DMS79 (cell line): Measurements from ENCODE around the gene CD4.

Experiments
- DNase-seq: peaks from one replicate; lab custom pipeline; 2025; lab: John Stamatoyannopoulos, UW

CD4 gene

GRCh38 chr12:6816598-6816997, 27.3 kb downstream of the CD4 start:
- DNase-seq, result no peak

DNA sequence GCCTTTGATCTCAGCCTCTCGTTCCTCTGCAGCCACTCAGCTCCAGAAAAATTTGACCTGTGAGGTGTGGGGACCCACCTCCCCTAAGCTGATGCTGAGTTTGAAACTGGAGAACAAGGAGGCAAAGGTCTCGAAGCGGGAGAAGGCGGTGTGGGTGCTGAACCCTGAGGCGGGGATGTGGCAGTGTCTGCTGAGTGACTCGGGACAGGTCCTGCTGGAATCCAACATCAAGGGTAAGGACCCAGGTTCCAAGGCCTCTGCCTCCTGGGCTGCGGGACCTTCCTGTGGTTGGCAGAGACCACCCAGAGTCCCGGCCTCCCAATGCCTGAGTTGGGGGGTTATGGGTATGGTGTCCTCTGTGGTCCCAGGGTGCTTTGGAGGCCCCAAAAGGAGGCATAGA, 27.8 kb downstream of the CD4 start:
- DNase-seq, result no peak

DNA sequence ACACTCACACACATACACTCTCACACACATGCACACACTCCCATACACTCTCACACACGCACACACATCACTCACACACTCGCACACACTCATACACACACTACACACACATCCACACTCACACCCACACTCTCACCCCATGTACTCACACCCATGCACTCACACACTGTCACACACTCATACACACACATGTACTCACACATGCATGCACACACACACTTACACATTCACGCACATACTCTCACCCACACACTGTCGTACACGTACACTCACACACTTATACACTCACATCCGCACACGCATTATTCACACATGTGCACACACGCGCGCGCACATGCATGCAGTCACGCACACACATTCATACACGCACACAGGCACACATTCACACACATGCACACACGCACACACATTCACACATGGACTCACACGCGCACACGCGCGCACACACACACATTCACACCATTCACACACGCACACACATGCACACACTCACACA, 28.4 kb downstream of the CD4 start:
- DNase-seq, result no peak

DNA sequence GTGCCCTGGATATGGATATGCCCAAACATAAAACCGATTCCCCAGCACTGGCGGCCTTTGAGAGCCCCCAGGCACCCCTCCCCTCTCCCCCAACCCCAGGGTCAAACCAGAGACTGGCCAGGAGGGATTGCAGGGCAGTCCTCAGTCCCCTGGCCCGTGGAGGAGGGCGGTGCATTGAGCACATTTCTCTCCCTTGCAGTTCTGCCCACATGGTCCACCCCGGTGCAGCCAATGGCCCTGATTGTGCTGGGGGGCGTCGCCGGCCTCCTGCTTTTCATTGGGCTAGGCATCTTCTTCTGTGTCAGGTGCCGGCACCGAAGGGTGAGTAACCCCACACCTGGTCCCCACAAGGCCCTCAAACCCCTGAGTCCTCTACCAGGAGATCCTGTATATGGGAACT, 28.9 kb downstream of the CD4 start:
- DNase-seq, result no peak

DNA sequence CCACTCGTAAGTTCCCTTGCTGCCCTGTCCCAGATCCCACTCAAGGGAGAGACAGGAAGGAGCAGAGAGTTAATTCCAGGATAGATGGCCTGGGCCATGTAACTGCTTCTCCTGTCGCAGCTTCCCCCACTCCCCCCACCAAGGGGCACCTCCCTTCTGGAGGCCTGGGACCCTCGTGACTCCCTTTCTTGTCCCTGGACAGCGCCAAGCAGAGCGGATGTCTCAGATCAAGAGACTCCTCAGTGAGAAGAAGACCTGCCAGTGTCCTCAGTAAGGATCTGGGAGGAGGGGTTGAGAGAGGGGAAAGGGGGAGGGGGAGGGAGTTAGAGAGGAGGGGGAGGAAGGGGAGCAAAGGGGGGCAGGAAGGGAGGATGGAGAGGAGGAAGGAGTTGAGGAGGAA, 29.3 kb downstream of the CD4 start:
- no peak for DNase-seq

- no peak for DNase-seq
Observed at GRCh38 chr12:6819106-6820030, 30.0 kb downstream of the CD4 start.

GRCh38 chr12:6820166-6820565, 30.8 kb downstream of the CD4 start:
- DNase-seq, result no peak

DNA sequence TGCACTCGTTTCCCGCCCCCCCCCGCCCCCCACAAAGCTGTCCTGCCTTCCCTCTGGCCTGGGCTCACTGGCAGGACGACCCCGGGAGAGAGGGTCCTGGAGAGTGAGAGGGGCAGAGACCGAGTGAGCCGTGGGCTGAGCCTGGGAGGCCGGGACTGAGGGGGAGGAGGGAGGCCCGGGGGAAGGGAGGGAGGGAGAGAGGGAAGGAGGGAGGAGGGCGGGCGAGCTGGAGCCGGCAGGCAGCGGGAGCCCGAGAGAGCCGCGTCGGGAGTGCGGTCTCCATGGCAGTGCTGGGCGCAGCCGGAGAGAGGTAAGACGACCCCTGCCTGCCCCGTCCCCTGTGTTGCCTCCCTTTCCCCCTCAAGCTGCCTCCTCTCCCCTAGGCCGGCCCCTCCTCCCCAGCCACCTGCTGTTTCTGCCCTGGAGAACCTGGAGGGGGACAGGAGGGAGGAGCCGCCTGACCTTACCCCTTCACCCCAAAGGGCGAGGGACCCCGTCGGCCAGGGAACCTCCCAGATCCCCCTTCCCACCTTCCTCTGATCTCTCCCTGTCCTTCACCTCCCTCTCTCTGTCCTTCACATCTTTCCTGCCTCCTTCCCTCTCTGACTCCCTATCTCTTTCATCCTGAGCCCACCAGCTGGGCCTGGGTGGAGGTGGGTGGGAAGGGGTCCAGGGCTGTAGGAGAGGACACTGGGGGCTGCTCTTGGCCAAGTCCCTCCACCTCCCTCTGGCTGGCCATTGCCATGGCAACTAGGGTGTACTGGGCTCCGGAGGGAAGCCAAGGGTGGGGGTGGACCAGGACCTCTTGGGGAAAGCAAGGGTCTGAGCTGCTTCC, 32.5 kb downstream of the CD4 start, which contains the start of gene GPR162:
GPR162 (plus strand) TSS at position 231 of the 835 bp plus-strand sequence. CDS start 2,078 bp downstream, outside the sequence.
- DNase-seq, result peak; percentile 72

DNA sequence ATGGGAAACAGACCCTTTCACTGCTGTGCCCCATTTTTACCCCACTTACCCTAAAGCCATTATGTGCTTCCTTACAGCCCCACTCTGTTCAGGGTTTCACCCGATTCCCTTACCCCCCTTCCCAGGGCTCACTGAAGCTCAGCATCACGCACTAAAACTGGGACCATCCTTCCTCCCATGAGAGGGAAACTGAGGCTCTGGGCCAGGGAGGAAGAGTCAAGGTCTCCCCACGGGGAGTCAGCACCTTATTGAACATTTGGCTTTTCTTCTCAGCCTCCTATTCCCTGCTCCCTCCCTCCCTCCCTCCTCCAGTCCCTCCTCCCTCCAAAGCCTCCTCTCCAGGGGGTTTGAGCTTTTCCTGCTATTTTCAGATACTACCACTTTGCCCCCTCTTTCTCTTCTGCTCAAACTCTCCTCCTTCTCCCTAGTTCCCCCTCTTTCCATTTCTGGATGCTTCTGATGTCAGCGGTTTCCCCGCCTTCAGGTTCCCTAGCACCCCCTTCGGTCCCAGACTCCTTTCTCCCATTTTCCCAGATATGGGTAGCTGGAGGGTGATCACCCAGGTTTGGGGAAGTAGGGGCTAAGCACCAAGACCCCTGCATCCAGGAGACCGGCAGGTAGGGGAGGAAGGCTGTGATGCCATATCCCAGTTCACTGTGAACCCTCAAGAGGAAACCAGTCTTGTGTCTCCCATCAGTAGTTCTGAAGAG, 33.3 kb downstream of the CD4 start:
- no peak for DNase-seq

GRCh38 chr12:6823182-6824084, 34.1 kb downstream of the CD4 start:
- no peak for DNase-seq

DNA sequence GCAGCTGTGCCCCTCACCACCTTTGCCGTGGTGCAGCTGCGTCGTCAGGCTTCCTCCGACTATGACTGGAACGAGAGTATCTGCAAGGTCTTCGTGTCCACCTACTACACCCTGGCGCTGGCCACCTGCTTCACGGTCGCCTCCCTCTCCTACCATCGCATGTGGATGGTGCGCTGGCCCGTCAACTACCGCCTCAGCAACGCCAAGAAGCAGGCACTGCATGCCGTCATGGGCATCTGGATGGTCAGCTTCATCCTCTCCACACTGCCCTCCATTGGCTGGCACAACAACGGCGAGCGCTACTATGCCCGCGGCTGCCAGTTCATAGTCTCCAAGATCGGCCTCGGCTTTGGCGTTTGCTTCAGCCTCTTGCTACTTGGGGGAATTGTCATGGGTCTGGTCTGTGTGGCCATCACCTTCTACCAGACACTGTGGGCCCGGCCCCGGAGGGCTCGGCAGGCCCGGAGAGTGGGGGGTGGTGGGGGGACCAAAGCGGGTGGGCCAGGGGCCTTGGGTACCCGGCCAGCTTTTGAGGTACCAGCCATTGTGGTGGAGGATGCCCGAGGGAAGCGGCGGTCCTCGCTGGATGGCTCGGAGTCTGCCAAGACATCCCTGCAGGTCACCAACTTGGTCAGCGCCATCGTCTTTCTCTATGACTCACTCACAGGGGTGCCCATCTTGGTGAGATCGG, 34.9 kb downstream of the CD4 start:
- no peak for DNase-seq

GRCh38 chr12:6824901-6825381, 35.6 kb downstream of the CD4 start:
- no peak for DNase-seq

DNA sequence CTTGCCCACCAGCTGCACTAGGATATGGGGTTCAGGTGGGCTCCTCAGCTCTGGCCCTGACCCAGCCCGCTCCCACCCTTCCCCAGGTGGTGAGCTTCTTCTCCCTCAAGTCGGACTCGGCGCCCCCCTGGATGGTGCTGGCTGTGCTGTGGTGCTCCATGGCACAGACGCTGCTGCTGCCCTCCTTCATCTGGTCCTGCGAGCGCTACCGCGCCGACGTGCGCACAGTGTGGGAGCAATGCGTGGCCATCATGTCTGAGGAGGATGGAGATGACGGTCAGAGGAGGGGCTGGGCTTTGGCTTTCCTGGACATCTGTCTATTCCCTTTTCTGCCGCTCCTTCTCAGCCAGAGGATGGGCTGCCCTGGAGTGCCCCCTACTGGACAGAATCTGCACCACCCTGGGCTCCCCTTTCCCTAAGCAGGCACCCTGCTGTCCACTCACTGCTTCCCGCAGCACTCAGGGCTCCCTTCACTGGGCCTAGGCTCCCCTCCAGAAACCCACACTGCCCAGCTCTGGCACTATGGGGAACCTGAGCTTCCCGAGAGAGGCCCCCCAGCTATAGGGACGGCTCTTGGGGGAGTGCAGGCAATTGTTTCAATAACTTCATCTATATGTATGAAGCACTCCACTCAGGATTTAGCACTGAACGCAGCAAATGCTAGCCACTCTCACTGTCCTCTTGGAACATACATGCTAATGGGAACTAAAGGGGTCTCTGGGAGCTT, 36.2 kb downstream of the CD4 start:
- DNase-seq, result peak; percentile 8

DNA sequence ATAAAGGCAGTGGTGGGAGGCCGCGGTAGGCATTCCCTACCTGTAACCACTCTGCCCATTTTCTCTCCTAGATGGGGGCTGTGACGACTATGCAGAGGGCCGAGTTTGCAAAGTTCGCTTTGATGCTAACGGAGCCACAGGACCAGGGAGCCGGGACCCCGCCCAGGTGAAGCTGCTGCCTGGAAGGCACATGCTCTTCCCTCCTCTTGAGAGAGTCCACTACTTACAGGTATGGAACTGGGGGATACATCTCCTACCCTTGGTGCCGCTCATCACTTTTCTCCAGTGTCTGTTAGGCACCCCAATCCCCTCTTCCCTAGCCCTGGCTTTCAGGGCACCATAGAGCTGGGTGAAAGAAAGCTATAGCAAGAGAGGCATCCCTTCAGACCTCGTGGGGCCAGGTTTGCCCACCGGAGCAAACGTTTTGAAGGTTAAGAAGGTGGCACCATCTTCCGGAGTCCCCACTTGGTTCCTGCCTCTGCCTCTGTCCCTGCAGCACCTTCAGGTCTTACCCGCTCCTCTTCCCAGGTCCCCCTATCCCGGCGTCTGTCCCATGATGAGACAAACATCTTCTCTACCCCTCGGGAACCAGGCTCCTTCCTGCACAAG, 36.9 kb downstream of the CD4 start:
- DNase-seq, result no peak

DNA sequence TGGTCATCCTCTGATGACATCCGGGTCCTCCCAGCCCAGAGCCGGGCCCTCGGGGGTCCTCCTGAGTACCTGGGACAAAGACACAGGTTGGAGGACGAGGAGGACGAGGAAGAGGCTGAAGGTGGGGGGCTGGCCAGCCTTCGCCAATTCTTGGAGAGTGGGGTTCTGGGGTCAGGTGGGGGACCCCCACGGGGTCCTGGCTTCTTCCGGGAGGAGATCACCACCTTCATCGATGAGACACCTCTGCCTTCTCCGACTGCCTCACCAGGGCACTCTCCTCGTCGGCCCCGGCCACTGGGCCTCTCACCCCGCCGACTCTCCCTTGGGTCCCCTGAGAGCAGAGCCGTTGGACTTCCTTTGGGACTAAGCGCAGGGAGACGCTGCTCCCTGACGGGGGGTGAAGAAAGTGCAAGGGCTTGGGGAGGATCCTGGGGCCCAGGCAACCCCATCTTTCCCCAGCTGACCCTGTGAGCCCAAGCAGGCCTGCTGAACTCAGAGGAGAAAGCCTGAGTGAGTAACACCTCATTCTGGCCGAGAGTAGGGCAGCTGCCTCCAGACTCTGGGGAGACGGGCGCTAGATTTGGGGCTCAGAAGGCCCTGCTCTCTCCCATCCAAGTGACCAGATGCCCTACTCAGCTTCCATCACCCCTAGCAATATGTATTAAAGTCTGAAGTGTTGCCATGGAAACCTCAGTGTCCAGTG, 37.6 kb downstream of the CD4 start:
- no peak for DNase-seq

DNA sequence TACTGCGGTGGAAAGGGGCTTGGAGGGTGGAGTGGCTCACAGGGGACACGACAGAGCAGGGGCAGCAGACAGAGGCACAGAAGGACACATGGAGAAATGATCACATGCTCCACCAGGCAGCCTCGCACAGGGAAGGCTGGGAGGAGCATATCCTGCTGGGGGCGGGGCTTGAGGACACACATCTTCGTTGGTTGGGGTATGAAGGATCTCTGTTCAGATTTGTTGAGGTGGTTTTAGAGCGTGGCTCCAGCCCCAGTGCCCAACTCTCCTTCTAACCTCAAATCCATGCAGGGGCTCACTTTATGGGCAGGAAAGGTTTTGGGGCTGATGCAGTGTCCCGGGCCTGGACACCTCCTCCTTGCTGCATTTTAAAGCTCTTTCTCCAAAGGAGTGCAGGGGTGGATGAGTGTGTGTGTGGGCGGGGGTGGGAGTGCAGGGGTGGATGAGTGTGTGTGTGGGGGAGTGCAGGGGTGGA, 38.1 kb downstream of the CD4 start:
- peak; percentile 84 for DNase-seq

GRCh38 chr12:6827982-6828780, 38.9 kb downstream of the CD4 start, which contains the start of gene P3H3:
TSS of gene P3H3 (plus strand) at chr12:6828407. CDS start at chr12:6828441, 34 bp downstream.
- peak; percentile 52 for DNase-seq
